Smooth muscle cell (in vitro differentiated cells): ENCODE results near the gene ELOVL6. TPM values are rescaled to one million over a fixed set of nuclear protein-coding genes. Genes with fewer than 3 reads are reported as not detected.

Experiments used
- DNase-seq: peaks from one replicate; lab custom pipeline; 2025; ENCODE audit not compliant: unreplicated experiment; lab: John Stamatoyannopoulos, UW
- H2AFZ ChIP-seq: fragments of 200-600 bp; sonication (generic); 2 replicates; pipeline ENCODE4 v1.6.0; 2016; ENCODE audit warnings: antibody characterized with exemption, low read depth, mild to moderate bottlenecking
- H3F3A ChIP-seq: fragments of 200-600 bp; sonication (generic); 2 replicates; pipeline ENCODE4 v1.6.0; 2017; ENCODE audit warnings: antibody characterized with exemption, low read depth
- H3K27ac ChIP-seq: fragments of 200-600 bp; sonication (generic); 2 replicates; pipeline ENCODE4 v1.5.1; 2016; ENCODE audit warnings: low read depth, mild to moderate bottlenecking
- H3K27me3 ChIP-seq: fragments of 200-600 bp; sonication (generic); 2 replicates; pipeline ENCODE4 v1.6.1; 2016; ENCODE audit warnings: low read depth, mild to moderate bottlenecking
- H3K36me3 ChIP-seq: fragments of 200-600 bp; sonication (generic); 2 replicates; pipeline ENCODE4 v1.5.1; 2016; ENCODE audit warnings: low read depth
- H3K4me1 ChIP-seq: fragments of 200-600 bp; sonication (generic); 2 replicates; pipeline ENCODE4 v1.5.1; 2016; ENCODE audit warnings: low read depth
- H3K4me2 ChIP-seq: fragments of 200-600 bp; sonication (generic); 2 replicates; pipeline ENCODE4 v1.6.0; 2016; ENCODE audit warnings: mild to moderate bottlenecking
- H3K4me3 ChIP-seq: fragments of 200-600 bp; sonication (generic); 2 replicates; pipeline ENCODE4 v1.5.1; 2016; ENCODE audit warnings: mild to moderate bottlenecking
- H3K79me2 ChIP-seq: fragments of 200-600 bp; sonication (generic); 2 replicates; pipeline ENCODE4 v1.6.0; 2016; ENCODE audit warnings: low read depth, mild to moderate bottlenecking
- H3K9ac ChIP-seq: fragments of 200-600 bp; sonication (generic); 2 replicates; pipeline ENCODE4 v1.6.0; 2016; ENCODE audit warnings: low read depth
- H3K9me3 ChIP-seq: fragments of 200-600 bp; sonication (generic); replicated peaks from 2 replicates; pipeline ENCODE4 v1.5.1; 2016; ENCODE audit warnings: low read depth
- H4K20me1 ChIP-seq: fragments of 200-600 bp; sonication (generic); 2 replicates; pipeline ENCODE4 v1.6.0; 2016; ENCODE audit warnings: low read depth
- WGBS: methylation state at CpG from one replicate; pipeline ENCODE4 v1.1.7; 2016; ENCODE audit warnings: low lambda C conversion rate; 5-methylcytosine and 5-hydroxymethylcytosine counted together
- polyA plus RNA-seq: library from polyadenylated mRNA; unstranded; fragments of >200 nt; fragmentation: Nextera tagmentation; extraction: Ambion mirVana; gene quantifications from 2 replicates; pipeline ENCODE4 v1.2.1, GENCODE V29; 2016
- total RNA-seq: library from RNA; depleted of rRNA; stranded (reverse); fragments of >200 nt; gene quantifications from 2 replicates; pipeline ENCODE4 v1.2.3, GENCODE V29; 2014
- TF ChIP-seq, protein P1 (sequence below): fragments of 200-600 bp; sonication (generic); IDR thresholded peaks from 2 replicates; pipeline ENCODE4 v1.5.1; 2017; ENCODE audit warnings: borderline replicate concordance, mild to moderate bottlenecking, antibody characterized with exemption; ENCODE audit not compliant: insufficient read depth, poor library complexity, severe bottlenecking

Gene ELOVL6
- total and polyA plus RNA-seq, 2 experiments from 2014 or later, result 7.8 to 11.6 TPM

DNA sequence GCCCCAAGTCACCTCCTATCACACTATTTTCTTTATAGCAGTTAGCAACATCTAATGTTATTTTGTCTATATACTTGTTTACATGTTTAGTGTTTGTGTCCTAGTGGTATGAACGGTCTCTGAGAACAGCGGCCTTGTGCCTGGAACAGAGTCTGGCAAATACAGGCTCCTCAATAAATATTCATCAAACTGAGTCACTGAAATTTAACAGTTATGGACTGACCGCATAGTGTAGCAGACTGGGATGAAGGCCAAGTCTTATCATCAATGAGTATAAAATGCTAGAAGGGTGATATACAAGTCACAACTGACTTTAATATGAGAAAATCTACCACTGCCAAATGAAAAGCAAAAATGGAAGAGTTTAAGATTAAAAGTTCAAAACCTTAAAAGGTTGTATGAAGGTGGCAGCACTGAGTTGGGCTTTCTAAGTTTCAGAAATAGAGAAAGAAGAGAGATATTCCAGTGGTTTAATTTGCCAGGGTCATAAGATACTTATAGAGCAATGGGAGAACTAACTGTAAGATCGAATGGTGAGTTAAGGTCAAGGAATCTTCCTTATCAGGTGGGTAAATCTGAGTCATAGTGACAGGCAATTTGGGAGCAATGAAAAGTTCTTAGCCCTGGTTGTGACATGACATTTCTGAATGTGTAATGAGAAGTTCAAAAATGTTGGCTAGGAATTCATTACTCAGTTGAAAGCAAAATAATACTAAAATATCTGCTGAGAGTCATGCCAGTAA is 34.9 kb downstream of the ELOVL6 start:
- Histone ChIP-seq H3K36me3 (no peaks in the 10 kb centered on the region), H3K4me2 (peak overlapping the region; percentile 60), H3F3A (no peaks in the 10 kb centered on the region), H3K9ac (peak overlapping the region; percentile 58), H3K27ac (peak overlapping the region; percentile 90), H3K4me1 (no peaks in the 10 kb centered on the region), H3K4me3 (no peak overlapping the region), H3K79me2 (peaks cover 5% of the 10 kb centered on the region), H3K27me3 (no peaks in the 10 kb centered on the region), H3K9me3 (no peaks in the 10 kb centered on the region), H4K20me1 (peaks cover 3% of the 10 kb centered on the region), H2AFZ (no peak overlapping the region)
- WGBS, result 61% methylated on average over 4 of the region's 4 CpGs
- TF ChIP-seq, protein P1, sequence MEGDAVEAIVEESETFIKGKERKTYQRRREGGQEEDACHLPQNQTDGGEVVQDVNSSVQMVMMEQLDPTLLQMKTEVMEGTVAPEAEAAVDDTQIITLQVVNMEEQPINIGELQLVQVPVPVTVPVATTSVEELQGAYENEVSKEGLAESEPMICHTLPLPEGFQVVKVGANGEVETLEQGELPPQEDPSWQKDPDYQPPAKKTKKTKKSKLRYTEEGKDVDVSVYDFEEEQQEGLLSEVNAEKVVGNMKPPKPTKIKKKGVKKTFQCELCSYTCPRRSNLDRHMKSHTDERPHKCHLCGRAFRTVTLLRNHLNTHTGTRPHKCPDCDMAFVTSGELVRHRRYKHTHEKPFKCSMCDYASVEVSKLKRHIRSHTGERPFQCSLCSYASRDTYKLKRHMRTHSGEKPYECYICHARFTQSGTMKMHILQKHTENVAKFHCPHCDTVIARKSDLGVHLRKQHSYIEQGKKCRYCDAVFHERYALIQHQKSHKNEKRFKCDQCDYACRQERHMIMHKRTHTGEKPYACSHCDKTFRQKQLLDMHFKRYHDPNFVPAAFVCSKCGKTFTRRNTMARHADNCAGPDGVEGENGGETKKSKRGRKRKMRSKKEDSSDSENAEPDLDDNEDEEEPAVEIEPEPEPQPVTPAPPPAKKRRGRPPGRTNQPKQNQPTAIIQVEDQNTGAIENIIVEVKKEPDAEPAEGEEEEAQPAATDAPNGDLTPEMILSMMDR, result no peak
- no peak for DNase-seq

GRCh38 chr4:110160618-110161017 is 37.8 kb downstream of the ELOVL6 start:
- Histone ChIP-seq H3F3A (no peaks in the 10 kb centered on the region), H2AFZ (no peak overlapping the region), H3K27ac (no peak overlapping the region), H3K4me1 (no peaks in the 10 kb centered on the region), H3K4me3 (no peak overlapping the region), H3K27me3 (no peaks in the 10 kb centered on the region), H3K4me2 (no peak overlapping the region), H3K79me2 (peaks cover 11% of the 10 kb centered on the region), H3K36me3 (no peaks in the 10 kb centered on the region), H3K9me3 (no peaks in the 10 kb centered on the region), H4K20me1 (peaks cover 20% of the 10 kb centered on the region), H3K9ac (no peak overlapping the region)
- DNase-seq, result no peak
- TF ChIP-seq, protein P1, result no peak

DNA sequence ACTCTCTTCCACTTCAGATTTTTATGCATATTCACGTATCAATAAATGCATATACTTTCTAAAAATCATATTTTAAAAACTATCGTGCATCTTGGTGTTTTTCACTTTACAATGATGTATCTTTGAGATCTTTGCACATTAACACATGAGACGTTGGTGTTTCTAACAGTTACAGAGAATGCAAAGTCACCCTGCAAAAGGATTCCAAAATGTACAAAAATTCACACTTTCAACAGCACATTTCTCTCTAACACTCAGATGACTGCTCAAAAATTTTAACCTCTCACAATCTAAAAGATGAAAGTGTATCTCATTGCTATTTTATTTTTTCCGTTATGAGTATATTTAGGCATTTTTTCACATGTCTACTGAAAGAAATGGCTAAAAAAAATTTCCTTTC is 38.9 kb downstream of the ELOVL6 start:
- H3K27me3 ChIP-seq, result no peaks in the 10 kb centered on the region

More for the DNA sequence above, 38.9 kb downstream of the ELOVL6 start:
- DNase-seq, result no peak
- no peaks in the 10 kb centered on the region for H3K36me3 ChIP-seq
- peaks cover 20% of the 10 kb centered on the region for H3K79me2 ChIP-seq
- no peaks in the 10 kb centered on the region for H3F3A ChIP-seq
- no peak overlapping the region for H3K9ac ChIP-seq
- no peak overlapping the region for H3K4me3 ChIP-seq
- H3K27ac ChIP-seq, result no peak overlapping the region
- TF ChIP-seq, protein P1, result no peak
- H2AFZ ChIP-seq, result no peak overlapping the region
- WGBS, result 89% methylated on average over 4 of the region's 4 CpGs
- H3K4me1 ChIP-seq, result no peaks in the 10 kb centered on the region
- H3K9me3 ChIP-seq, result no peaks in the 10 kb centered on the region
- peaks cover 20% of the 10 kb centered on the region for H4K20me1 ChIP-seq
- H3K4me2 ChIP-seq, result no peak overlapping the region
